Tibial nerve (tissue), 4 donors: ENCODE data around the gene PAFAH1B2. TPM values are rescaled to one million over a fixed set of nuclear protein-coding genes. Genes with fewer than 3 reads are reported as not detected.

Experiments
- DNase-seq, 2 donors: peaks; one replicate each; pipeline ENCODE4 v3.0.0-alpha.2; 2019; ENCODE audit warnings: low spot score in 2 of 2
- H3K27ac ChIP-seq, 4 donors: fragments of 200-600 bp; sonication (generic) in 3 of 4; one replicate each; pipeline ENCODE4 v1.5.1; 2017 to 2019; ENCODE audit warnings: mild to moderate bottlenecking in 1 of 4
- H3K27me3 ChIP-seq, 2 donors: fragments of 200-600 bp; sonication (generic) in 1 of 2; one replicate each; pipeline versions ENCODE4 v1.5.1 to v1.6.0; 2017 to 2019
- H3K36me3 ChIP-seq, 3 donors: fragments of 200-600 bp; sonication (generic); one replicate each; pipeline ENCODE4 v1.5.1; 2018 to 2019
- H3K4me1 ChIP-seq, 4 donors: fragments of 200-600 bp; sonication (generic) in 3 of 4; one replicate each; pipeline ENCODE4 v1.5.1; 2017 to 2019
- H3K4me3 ChIP-seq, 4 donors: fragments of 200-600 bp; sonication (generic) in 3 of 4; one replicate each; pipeline ENCODE4 v1.5.1; 2017 to 2019; ENCODE audit warnings: mild to moderate bottlenecking in 1 of 4, moderate library complexity in 1 of 4
- H3K9me3 ChIP-seq, 4 donors: fragments of 200-600 bp; sonication (generic) in 3 of 4; one replicate each; pipeline ENCODE4 v1.5.1; 2017 to 2019
- EP300 ChIP-seq, 2 donors: sonication (generic); formaldehyde crosslinking; IDR thresholded peaks; one replicate each; pipeline ENCODE4 v1.6.1; 2017; ENCODE audit warnings: antibody characterized with exemption in 2 of 2, mild to moderate bottlenecking in 1 of 2
- POLR2A ChIP-seq, 2 donors: fragments of 450-650 bp; IDR thresholded peaks; one replicate each; pipeline ENCODE4 v1.6.1; 2017; ENCODE audit warnings: antibody characterized with exemption in 2 of 2, mild to moderate bottlenecking in 2 of 2, moderate library complexity in 2 of 2
- WGBS, 2 donors: methylation state at CpG; one replicate each; pipeline ENCODE4 v1.1.5; 2018; 5-methylcytosine and 5-hydroxymethylcytosine counted together
- total RNA-seq, 4 donors: library from RNA; depleted of rRNA; stranded (reverse); fragments of >200 nt; gene quantifications; one replicate each; pipeline ENCODE4 v1.1.0, GENCODE V29; 2016
- TF ChIP-seq, protein P1 (sequence below), 5 experiments: fragments of 200-600 bp in 3 of 5; fragments of 450-650 bp in 2 of 5; sonication (generic) in 3 of 5; IDR thresholded peaks; one replicate each; pipeline ENCODE4 v1.5.1; 2016 to 2019; ENCODE audit warnings: antibody characterized with exemption in 5 of 5, mild to moderate bottlenecking in 3 of 5, moderate library complexity in 2 of 5

Gene PAFAH1B2
- total RNA-seq, 4 donors from 2014 or later, result 96.9 to 125 (median 109) TPM

DNA sequence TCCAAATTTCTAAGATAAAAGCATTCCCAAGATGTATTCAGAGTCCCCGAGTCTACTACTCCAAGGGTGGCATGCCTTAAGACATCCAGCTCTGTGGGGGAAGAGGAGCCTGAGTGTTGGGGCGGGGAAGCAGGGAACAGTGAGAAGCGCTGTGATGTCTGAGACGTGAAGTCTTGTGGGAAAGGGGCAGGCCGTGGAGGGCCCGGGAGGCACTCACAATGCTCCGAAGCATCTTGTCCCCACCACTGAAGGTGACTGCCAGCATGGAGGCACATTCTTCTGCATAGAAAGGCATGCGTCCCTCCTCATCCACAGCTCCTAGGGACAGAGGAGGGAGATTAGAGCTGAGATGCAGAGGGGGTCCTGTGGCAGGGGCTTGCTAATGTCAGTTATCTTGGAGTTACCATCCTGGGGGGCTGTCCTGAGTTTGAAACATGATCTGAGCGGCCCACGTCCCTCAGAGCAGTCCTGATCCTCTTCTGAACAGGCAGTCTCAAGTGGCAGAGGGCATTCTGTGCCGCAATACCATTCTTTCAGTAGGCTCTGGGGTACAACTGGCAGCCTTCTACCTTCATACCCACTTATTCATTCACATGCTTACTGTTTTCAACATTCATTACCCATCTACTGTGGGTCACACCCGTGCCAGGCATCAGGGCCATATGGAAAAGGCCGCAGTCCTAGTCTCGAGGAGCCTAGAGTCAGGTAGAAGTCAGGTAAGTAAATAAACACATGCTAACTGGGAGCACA lies 79.1 kb downstream of the PAFAH1B2 start:
- no peak for DNase-seq
- H3K4me3 ChIP-seq, result no peak overlapping the region
- H3K27me3 ChIP-seq, result no peaks in the 10 kb centered on the region
- no peaks in the 10 kb centered on the region for H3K9me3 ChIP-seq
- peak overlapping the region; percentile 75 to 93 (median 87) for H3K27ac ChIP-seq
- TF ChIP-seq EP300 (IDR thresholded peaks at IDR 0.05) (no peak), POLR2A (IDR thresholded peaks at IDR 0.05) (no peak)
- TF ChIP-seq, protein P1, sequence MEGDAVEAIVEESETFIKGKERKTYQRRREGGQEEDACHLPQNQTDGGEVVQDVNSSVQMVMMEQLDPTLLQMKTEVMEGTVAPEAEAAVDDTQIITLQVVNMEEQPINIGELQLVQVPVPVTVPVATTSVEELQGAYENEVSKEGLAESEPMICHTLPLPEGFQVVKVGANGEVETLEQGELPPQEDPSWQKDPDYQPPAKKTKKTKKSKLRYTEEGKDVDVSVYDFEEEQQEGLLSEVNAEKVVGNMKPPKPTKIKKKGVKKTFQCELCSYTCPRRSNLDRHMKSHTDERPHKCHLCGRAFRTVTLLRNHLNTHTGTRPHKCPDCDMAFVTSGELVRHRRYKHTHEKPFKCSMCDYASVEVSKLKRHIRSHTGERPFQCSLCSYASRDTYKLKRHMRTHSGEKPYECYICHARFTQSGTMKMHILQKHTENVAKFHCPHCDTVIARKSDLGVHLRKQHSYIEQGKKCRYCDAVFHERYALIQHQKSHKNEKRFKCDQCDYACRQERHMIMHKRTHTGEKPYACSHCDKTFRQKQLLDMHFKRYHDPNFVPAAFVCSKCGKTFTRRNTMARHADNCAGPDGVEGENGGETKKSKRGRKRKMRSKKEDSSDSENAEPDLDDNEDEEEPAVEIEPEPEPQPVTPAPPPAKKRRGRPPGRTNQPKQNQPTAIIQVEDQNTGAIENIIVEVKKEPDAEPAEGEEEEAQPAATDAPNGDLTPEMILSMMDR (IDR thresholded peaks at IDR 0.05), result no peak
- H3K36me3 ChIP-seq, result peaks cover 0 to 61% (median 22%) of the 10 kb centered on the region in 3 donors
- WGBS, 2 donors, result 87 to 93% methylated on average over 14 of the region's 14 CpGs
- H3K4me1 ChIP-seq, result peaks cover 10 to 77% (median 41%) of the 10 kb centered on the region in 4 donors

DNA sequence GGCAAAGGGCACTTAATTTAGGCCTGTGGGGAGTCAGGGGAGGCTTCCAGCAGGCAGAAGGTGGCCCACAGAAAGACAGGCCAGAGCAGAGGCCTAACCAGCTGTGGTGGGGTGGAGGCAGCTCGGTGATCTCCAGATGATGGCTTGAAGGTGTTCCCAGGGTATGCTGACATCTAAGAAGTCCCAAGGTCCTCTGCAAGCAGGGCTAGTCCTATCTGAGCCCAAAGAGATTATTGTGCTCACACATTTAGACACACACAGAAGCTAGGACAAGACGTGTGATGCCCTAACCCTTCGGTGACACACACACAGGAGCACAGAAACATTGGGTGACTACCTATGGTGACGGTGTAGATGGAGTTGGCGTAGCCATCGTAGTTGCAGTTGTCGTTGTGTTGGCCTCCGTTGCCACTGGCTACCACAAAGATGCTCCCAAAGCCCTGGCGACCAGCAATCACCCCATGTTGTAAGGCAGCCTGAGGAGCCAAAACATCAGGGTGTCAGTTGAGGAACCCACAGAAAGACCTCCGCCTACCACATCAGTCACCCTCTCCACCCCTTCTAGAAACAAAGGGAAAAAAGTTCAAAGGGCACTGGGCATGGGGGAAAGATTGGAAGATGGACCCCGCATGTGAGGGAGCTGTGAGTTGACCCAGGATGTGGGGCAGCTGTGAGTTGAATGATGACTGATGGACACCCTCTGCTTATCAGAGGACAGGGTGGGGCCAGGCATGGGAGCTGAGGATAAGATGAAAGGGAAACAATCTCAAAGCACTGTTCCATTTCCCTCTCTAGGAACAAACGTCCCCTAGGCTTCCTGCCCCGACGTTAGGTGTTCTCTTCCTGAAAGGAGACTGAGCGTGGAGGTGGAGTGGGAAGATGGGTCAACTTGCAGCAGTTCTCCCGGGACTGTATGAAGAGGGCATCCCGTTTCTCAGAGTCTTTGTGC lies 79.9 kb downstream of the PAFAH1B2 start:
- Histone ChIP-seq H3K4me3 (no peak overlapping the region), H3K9me3 (no peaks in the 10 kb centered on the region), H3K36me3 (peaks cover 0 to 61% (median 21%) of the 10 kb centered on the region in 3 donors), H3K27me3 (no peaks in the 10 kb centered on the region), H3K27ac (peak overlapping the region; percentile 75 to 93 (median 87)), H3K4me1 (peaks cover 10 to 69% (median 38%) of the 10 kb centered on the region in 4 donors)
- 76% methylated on average over 17 of the region's 17 CpGs for WGBS, 2 donors
- TF ChIP-seq, protein P1 (IDR thresholded peaks at IDR 0.05), result no peak
- TF ChIP-seq POLR2A (IDR thresholded peaks at IDR 0.05), result no peak
- no peak for TF ChIP-seq EP300 (IDR thresholded peaks at IDR 0.05)
- DNase-seq, result no peak

DNA sequence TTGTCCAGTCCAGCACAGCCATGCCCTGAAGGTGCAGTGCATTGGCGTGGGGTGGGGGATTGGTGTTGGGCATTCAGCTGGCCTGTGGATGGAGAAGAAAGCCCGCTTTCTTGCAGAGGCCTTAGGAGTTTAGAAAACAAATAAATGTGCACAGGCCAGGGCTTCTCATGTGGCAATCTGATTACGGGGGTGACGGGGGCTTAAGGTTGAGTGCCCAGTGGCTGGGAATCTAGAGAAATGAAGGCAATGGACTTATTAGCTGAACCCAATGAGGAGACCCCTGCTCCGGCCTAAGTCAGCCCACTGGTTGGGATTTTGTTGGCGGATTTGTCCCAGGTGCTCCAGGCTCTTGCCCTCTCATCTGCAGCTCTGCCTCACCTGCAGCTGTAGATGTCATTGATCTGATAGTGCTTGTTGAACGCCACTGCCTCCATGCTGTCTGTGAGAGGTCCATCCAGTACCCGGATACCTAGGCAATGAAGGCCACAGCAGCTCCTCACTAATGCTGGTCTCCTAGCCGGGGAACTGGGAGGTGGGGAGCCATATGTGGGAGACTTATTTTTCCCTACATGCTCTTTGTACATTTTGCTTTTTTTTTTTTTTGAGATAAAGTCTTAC lies 81.6 kb downstream of the PAFAH1B2 start:
- no peak overlapping the region for H3K4me3 ChIP-seq
- H3K9me3 ChIP-seq, result no peaks in the 10 kb centered on the region
- WGBS, 2 donors, result 89 to 93% methylated on average over 9 of the region's 9 CpGs
- H3K36me3 ChIP-seq, result peaks cover 0 to 64% (median 19%) of the 10 kb centered on the region in 3 donors
- no peak for DNase-seq
- peak overlapping the region in 2 of 4 donors; percentile 82 to 93 for H3K27ac ChIP-seq
- peaks cover 0 to 67% (median 30%) of the 10 kb centered on the region in 4 donors for H3K4me1 ChIP-seq
- TF ChIP-seq POLR2A (IDR thresholded peaks at IDR 0.05) (no peak), EP300 (IDR thresholded peaks at IDR 0.05) (no peak)
- TF ChIP-seq, protein P1 (IDR thresholded peaks at IDR 0.05), result no peak
- H3K27me3 ChIP-seq, result no peaks in the 10 kb centered on the region

Other genes starting within 250 kb of the PAFAH1B2 start
- gene SIK3, start 45.9 kb upstream of the PAFAH1B2 start, total RNA-seq, result 10 to 100 TPM; 45.0 to 70.2 (median 48.8) TPM
- 100 to 1,000 TPM in 3 of 4 donors, 10 to 100 TPM in 1; 72.6 to 132 (median 125) TPM for gene SIDT2, start 34.5 kb downstream of the PAFAH1B2 start, total RNA-seq
- gene TAGLN, start 55.1 kb downstream of the PAFAH1B2 start, total RNA-seq, result 1,000 to 10,000 TPM; 1,525 to 3,984 (median 2,307) TPM
- gene PCSK7, start 87.8 kb downstream of the PAFAH1B2 start, total RNA-seq, result 10 to 100 TPM; 45.4 to 94.5 (median 71.6) TPM
- 10 to 100 TPM; 10.8 to 16.6 (median 12.8) TPM for gene RNF214, start 88.4 kb downstream of the PAFAH1B2 start, total RNA-seq
- 1 to 10 TPM; 4.3 to 9.4 (median 6.6) TPM for gene BACE1-AS, start 147.1 kb downstream of the PAFAH1B2 start, total RNA-seq
- gene BACE1, start 172.0 kb downstream of the PAFAH1B2 start, total RNA-seq, result 10 to 100 TPM; 23.2 to 35.1 (median 26.0) TPM
- gene CEP164, start 183.6 kb downstream of the PAFAH1B2 start, total RNA-seq, result 10 to 100 TPM; 23.9 to 53.4 (median 39.4) TPM